Neural cell (in vitro differentiated cells): ENCODE measurements around the gene UNKL.

Experiments used
- EP300 ChIP-seq: fragments of 450-650 bp; conservative IDR thresholded peaks from 2 replicates; pipeline ENCODE4 v1.6.1; 2014; ENCODE audit warnings: antibody characterized with exemption, mild to moderate bottlenecking, moderate library complexity; ENCODE audit not compliant: poor library complexity, severe bottlenecking
- EZH2 ChIP-seq: fragments of 200-600, 300-800 bp; shearing (Covaris generic), sonication (generic); IDR thresholded peaks from 2 replicates; pipeline ENCODE4 v1.6.1; 2014; ENCODE audit warnings: antibody characterized with exemption, low read length, borderline replicate concordance, mild to moderate bottlenecking; ENCODE audit not compliant: insufficient read depth, poor library complexity, severe bottlenecking
- MXI1 ChIP-seq: fragments of 450-650 bp; conservative IDR thresholded peaks from 2 replicates; pipeline ENCODE4 v1.6.1; 2014; ENCODE audit warnings: antibody characterized with exemption, mild to moderate bottlenecking; ENCODE audit not compliant: poor library complexity, severe bottlenecking
- POLR2AphosphoS5 ChIP-seq: IDR thresholded peaks from 2 replicates; pipeline ENCODE4 v1.6.1; 2012
- RAD21 ChIP-seq: fragments of 450-650 bp; conservative IDR thresholded peaks from 2 replicates; pipeline ENCODE4 v1.6.1; 2014; ENCODE audit warnings: antibody characterized with exemption, mild to moderate bottlenecking, moderate library complexity
- SMC3 ChIP-seq: fragments of 450-650 bp; conservative IDR thresholded peaks from 2 replicates; pipeline ENCODE4 v1.6.1; 2014; ENCODE audit warnings: antibody characterized with exemption, mild to moderate bottlenecking, moderate library complexity; ENCODE audit not compliant: poor library complexity
- TAF1 ChIP-seq: IDR thresholded peaks from 2 replicates; pipeline ENCODE4 v1.6.1; 2012; ENCODE audit warnings: low read depth
- TF ChIP-seq, protein P1 (sequence below): fragments of 450-650 bp; IDR thresholded peaks from 2 replicates; pipeline ENCODE4 v1.5.1; 2014; ENCODE audit warnings: antibody characterized with exemption, mild to moderate bottlenecking, moderate library complexity; ENCODE audit not compliant: poor library complexity, severe bottlenecking
- TF ChIP-seq, protein P2 (sequence below): IDR thresholded peaks from 2 replicates; pipeline ENCODE4 v1.6.1; 2012; ENCODE audit warnings: borderline replicate concordance

DNA sequence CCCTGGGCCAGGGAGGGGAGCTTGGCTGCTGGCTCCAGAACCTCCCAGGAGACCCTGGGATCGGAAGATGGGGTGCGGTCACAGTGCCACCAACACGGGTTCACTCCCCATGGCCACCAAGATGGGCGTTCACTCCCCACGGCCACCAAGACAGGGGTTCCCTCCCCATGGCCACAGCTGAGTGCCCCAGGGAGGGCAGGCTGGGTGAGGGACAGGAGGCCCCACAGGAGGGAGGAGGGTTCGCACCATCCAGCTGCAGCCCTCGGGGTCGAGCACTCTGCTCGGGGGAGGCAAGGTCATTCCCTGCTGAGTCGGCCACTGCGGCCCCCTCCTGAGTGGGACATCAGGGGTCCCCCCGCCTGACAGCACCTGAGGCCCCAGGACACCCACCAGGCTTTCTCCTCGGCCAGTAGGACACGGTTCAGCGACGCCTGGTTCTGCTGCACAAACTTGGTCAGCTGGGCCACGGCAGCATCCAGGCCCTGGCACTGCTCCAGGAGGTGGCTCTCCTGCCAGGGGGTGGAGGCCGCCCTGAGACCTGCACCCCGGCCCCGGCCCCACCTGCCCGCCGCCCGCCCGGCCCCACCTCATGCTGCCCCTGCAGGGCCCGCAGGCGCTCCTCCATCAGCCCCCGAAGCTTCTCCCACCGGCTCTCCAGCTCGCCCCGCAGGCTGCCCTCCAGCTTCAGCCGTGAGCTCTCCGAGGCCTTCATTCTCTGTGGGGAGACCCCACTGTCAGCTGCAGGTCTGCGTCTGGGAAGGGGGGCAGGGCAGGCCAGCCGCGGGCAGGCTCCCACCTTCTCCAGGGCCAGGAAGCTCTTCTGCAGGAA lies 23.9 kb upstream of the UNKL start:
- TF ChIP-seq, protein P1, sequence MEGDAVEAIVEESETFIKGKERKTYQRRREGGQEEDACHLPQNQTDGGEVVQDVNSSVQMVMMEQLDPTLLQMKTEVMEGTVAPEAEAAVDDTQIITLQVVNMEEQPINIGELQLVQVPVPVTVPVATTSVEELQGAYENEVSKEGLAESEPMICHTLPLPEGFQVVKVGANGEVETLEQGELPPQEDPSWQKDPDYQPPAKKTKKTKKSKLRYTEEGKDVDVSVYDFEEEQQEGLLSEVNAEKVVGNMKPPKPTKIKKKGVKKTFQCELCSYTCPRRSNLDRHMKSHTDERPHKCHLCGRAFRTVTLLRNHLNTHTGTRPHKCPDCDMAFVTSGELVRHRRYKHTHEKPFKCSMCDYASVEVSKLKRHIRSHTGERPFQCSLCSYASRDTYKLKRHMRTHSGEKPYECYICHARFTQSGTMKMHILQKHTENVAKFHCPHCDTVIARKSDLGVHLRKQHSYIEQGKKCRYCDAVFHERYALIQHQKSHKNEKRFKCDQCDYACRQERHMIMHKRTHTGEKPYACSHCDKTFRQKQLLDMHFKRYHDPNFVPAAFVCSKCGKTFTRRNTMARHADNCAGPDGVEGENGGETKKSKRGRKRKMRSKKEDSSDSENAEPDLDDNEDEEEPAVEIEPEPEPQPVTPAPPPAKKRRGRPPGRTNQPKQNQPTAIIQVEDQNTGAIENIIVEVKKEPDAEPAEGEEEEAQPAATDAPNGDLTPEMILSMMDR, result no peak
- TF ChIP-seq SMC3 (no peak), EZH2 (no peak), EP300 (no peak), POLR2AphosphoS5 (no peak), TAF1 (no peak), RAD21 (no peak), MXI1 (no peak)
- TF ChIP-seq, protein P2, sequence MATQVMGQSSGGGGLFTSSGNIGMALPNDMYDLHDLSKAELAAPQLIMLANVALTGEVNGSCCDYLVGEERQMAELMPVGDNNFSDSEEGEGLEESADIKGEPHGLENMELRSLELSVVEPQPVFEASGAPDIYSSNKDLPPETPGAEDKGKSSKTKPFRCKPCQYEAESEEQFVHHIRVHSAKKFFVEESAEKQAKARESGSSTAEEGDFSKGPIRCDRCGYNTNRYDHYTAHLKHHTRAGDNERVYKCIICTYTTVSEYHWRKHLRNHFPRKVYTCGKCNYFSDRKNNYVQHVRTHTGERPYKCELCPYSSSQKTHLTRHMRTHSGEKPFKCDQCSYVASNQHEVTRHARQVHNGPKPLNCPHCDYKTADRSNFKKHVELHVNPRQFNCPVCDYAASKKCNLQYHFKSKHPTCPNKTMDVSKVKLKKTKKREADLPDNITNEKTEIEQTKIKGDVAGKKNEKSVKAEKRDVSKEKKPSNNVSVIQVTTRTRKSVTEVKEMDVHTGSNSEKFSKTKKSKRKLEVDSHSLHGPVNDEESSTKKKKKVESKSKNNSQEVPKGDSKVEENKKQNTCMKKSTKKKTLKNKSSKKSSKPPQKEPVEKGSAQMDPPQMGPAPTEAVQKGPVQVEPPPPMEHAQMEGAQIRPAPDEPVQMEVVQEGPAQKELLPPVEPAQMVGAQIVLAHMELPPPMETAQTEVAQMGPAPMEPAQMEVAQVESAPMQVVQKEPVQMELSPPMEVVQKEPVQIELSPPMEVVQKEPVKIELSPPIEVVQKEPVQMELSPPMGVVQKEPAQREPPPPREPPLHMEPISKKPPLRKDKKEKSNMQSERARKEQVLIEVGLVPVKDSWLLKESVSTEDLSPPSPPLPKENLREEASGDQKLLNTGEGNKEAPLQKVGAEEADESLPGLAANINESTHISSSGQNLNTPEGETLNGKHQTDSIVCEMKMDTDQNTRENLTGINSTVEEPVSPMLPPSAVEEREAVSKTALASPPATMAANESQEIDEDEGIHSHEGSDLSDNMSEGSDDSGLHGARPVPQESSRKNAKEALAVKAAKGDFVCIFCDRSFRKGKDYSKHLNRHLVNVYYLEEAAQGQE, result no peak
